ENCODE measurements around the gene ZNF670. TPM values are rescaled to one million over a fixed set of nuclear protein-coding genes. Genes with fewer than 3 reads are reported as not detected.

ZNF670 gene
- total RNA-seq, 2 donors from 2014 or later = 2.0 to 2.3 TPM

GRCh38 chr1:247107694-247108093, 29.1 kb upstream of the ZNF670 start:
- intact Hi-C loops (cut with DNase I, micrococcal nuclease) = no loop called here
- DNase-seq (no peak), ATAC-seq (no peak)

- DNase-seq = no peak
- ATAC-seq = no peak
- intact Hi-C loops (cut with DNase I, micrococcal nuclease) = no loop called here
These were observed 27.4 kb upstream of the ZNF670 start for GRCh38 chr1:247105966-247106365.

GRCh38 chr1:247104965-247105364, 26.4 kb upstream of the ZNF670 start:
- intact Hi-C loops (cut with DNase I, micrococcal nuclease) = no loop called here
- no peak for ATAC-seq
- no peak for DNase-seq

- intact Hi-C loops (cut with DNase I, micrococcal nuclease) = no loop called here
- peak; percentile 99 for ATAC-seq
- DNase-seq = peak; percentile 97 to 98
These were observed 25.4 kb upstream of the ZNF670 start, which contains the start of gene ZNF669 for GRCh38 chr1:247103859-247104591. Gene ZNF669, minus strand, starts transcription at chr1:247104356. Its CDS starts 157 bp downstream, at chr1:247104199.

- DNase-seq = no peak
- ATAC-seq = no peak
- intact Hi-C loops (cut with DNase I, micrococcal nuclease) = no loop called here
These were observed 23.8 kb upstream of the ZNF670 start for GRCh38 chr1:247102381-247102780.

- intact Hi-C loops (cut with DNase I, micrococcal nuclease) = no loop called here
- no peak for ATAC-seq
- no peak for DNase-seq
These were observed 22.2 kb upstream of the ZNF670 start for GRCh38 chr1:247100676-247101279.

GRCh38 chr1:247096958-247097357, 18.3 kb upstream of the ZNF670 start:
- intact Hi-C loops (cut with DNase I, micrococcal nuclease) = no loop called here
- no peak for DNase-seq
- ATAC-seq = no peak

GRCh38 chr1:247096544-247096943, 17.9 kb upstream of the ZNF670 start:
- intact Hi-C loops (cut with DNase I, micrococcal nuclease) = no loop called here
- ATAC-seq = no peak
- no peak for DNase-seq

GRCh38 chr1:247096112-247096511, 17.5 kb upstream of the ZNF670 start:
- no peak for DNase-seq
- no peak for ATAC-seq
- intact Hi-C loops (cut with DNase I, micrococcal nuclease) = no loop called here

GRCh38 chr1:247090455-247090854, 11.8 kb upstream of the ZNF670 start:
- DNase-seq (no peak), ATAC-seq (no peak)
- intact Hi-C loops (cut with DNase I, micrococcal nuclease) = no loop called here

- intact Hi-C loops (cut with DNase I, micrococcal nuclease) = no loop called here
- no peak for DNase-seq
- no peak for ATAC-seq
These were observed 11.2 kb upstream of the ZNF670 start for GRCh38 chr1:247089616-247090375.

- ATAC-seq (no peak), DNase-seq (no peak)
- intact Hi-C loops (cut with DNase I, micrococcal nuclease) = no loop called here
These were observed 10.4 kb upstream of the ZNF670 start for GRCh38 chr1:247088967-247089366.

GRCh38 chr1:247087256-247087655, 8.6 kb upstream of the ZNF670 start:
- ATAC-seq (no peak), DNase-seq (no peak)
- intact Hi-C loops (cut with DNase I, micrococcal nuclease) = no loop called here

GRCh38 chr1:247085310-247085709, 6.7 kb upstream of the ZNF670 start:
- intact Hi-C loops (cut with DNase I, micrococcal nuclease) = no loop called here
- DNase-seq (no peak), ATAC-seq (no peak)

GRCh38 chr1:247084771-247085170, 6.2 kb upstream of the ZNF670 start:
- intact Hi-C loops (cut with DNase I, micrococcal nuclease) = no loop called here
- DNase-seq (no peak), ATAC-seq (no peak)

- DNase-seq = no peak
- intact Hi-C loops (cut with DNase I, micrococcal nuclease) = no loop called here
- ATAC-seq = no peak
These were observed 697 bp upstream of the ZNF670 start for GRCh38 chr1:247079141-247079874.

GRCh38 chr1:247077876-247078257, 744 bp downstream of the ZNF670 start:
- ATAC-seq (peak; percentile 7), DNase-seq (no peak)
- intact Hi-C loops (cut with DNase I, micrococcal nuclease) = no loop called here

GRCh38 chr1:247077213-247077612, 1.4 kb downstream of the ZNF670 start:
- DNase-seq (no peak), ATAC-seq (no peak)
- intact Hi-C loops (cut with DNase I, micrococcal nuclease) = no loop called here

GRCh38 chr1:247070645-247071044, 8.0 kb downstream of the ZNF670 start:
- intact Hi-C loops (cut with DNase I, micrococcal nuclease) = no loop called here
- DNase-seq (no peak), ATAC-seq (no peak)
